ENCODE data around the gene TST.

The TST gene

DNA sequence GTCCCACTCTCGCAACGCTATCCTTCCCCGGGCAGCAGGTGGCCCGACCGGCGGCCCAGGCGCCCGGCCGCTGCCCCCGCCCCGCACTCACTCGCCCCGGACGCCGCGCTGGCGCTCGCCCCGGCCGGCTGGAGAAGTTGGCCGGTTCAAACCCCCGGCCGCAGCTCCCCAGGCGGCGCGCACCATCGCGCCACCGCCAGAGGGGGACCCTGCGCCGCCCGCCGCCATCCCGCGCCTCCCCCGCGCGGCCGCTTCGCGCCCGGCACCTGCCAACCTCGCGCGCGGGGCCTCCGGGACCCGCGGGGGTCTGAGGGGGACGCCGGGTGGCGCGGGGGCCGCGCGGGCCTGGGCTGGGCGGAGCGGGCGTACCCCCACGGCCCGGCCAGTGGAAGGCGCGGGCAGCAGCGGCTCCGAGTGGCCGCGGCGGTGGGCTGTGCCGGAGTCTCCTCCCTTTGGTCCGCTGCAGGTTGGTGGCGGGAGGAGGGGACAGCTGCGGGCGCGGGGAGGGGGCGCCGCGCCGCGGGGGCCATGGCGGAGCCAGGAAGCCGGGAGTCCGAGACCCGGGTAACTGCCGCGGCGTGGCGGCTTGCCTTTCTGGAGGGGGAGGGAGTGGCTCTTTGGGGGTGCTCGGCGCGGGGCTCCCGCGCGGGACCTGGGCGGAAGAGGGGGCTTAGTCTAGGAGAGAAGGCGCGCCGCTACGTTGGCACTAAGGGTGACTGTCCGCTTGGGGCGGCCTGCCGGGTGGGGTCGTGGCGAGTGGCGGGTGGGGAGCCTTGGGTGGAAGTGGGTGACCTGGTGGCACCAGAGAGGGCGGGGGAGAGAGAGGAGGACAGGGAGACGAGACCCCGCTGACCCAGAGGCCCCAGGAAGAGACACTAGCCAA, at the start of gene TST, which contains the start of gene MPST:
TSS of gene TST (minus strand) at position 139 of the 883 bp plus-strand sequence. CDS start 715 bp downstream, outside the sequence.
TSS of gene MPST (plus strand) at position 434 of the 883 bp plus-strand sequence. CDS start at position 529, 95 bp downstream.
- DNase-seq, result peak; percentile 49
- in situ Hi-C loops (cut with MboI; ENCODE audit: low pct_unique_long_range_greater_than_20kb, low sequenced_read_pairs), result no loop called here

DNA sequence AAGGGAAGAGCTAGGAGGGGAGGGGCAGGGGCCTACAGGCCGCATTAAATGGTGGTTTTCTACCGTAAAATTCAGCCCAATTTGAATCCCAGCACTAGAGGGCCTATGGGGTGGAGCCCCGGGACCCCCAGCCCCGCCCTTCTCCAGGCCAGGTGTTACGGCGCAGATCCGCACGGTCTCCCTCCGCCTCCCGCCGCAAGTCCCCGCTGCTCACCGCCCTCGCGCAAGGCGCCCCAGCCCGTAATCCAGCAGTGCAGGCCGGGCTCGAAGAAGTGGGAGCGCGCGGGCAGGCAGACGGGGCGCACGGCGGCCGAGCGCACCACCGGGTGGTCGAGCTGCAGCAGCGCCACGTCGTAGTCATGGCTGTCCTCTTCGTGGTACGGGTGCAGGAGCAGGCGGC, 49.6 kb upstream of the TST start:
- in situ Hi-C loops (cut with MboI; ENCODE audit: low pct_unique_long_range_greater_than_20kb, low sequenced_read_pairs), result no loop called here
- DNase-seq, result no peak

DNA sequence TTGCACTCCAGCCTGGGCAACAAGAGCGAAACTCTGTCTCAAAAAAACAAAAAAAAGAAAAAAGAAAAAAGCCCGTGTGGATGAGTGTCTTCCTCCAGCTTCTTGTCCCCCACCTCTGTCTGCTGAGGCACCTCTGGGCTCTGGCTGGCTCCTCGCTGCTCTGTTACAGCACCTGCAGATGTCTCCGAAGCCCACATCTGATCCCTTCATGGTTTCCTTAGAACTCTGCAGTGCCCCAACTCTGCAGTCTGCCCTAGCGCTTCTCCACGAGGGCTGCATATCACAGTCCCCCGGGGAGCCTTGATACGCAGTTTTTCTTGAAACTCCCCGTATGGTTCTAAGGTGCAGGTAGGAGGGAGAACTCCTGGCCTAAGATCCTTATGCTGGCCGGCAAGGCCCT, 48.2 kb upstream of the TST start:
- in situ Hi-C loops (cut with MboI; ENCODE audit: low pct_unique_long_range_greater_than_20kb, low sequenced_read_pairs), result no loop called here
- no peak for DNase-seq

DNA sequence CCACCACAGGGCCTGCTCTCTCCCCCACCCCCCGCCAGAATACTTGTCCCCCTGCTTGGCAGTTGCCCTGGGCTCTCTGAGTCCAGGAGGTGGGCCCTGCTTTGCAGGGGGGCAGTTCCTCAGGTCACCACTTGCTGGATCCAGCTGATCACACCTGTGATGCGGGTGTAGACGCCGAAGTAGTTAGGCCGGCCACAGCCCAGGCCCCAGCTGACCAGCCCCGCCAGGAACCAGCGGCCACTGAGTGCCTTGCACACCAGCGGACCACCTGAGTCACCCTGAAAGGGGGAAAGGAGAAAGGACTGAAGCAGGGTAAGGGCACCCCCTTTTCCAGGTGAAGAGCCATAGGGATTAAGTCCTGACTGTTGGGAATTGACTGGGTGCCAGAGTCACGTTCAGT, 46.7 kb upstream of the TST start:
- DNase-seq, result no peak
- in situ Hi-C loops (cut with MboI; ENCODE audit: low pct_unique_long_range_greater_than_20kb, low sequenced_read_pairs), result no loop called here

DNA sequence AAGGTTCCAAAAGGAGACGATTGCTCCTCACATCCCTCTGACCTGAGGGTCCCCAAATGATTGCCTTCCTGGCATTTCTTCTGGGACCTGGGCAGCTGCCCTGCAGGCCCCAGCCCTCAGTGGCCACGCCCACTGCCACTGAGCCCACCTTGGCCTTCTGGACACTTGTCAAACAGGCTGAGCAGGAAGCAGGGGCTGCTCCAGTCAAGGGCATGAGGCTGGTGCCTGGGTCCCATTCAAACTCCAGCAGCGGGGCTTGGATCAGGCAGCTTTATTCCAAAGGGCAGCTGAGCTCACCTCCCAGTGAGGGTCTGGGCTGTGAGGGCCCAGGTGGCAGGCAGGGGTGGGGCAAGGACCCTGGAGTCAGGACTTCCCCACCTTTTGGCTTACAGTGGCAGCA, 45.9 kb upstream of the TST start:
- no peak for DNase-seq
- in situ Hi-C loops (cut with MboI; ENCODE audit: low pct_unique_long_range_greater_than_20kb, low sequenced_read_pairs), result no loop called here

DNA sequence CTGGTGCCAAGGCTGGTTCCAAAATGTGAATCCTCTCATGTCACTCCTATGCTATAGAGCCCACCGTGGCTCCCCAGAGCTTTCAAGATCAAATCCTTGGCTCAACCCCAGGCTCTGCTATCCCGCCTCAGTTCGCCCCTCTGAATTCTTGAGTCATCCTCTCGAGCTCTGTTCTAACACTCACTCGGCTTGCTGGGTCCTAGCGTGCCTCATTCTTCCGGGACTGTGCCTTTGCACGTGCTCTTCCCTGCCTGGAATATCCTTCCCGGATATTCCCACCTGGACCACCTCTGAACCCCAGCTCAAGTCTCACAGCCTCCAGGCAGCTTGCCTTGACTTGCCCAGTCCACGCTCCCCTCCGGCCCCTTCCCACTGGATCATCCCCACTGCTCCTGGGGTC, 45.3 kb upstream of the TST start:
- DNase-seq, result no peak
- in situ Hi-C loops (cut with MboI; ENCODE audit: low pct_unique_long_range_greater_than_20kb, low sequenced_read_pairs), result no loop called here

DNA sequence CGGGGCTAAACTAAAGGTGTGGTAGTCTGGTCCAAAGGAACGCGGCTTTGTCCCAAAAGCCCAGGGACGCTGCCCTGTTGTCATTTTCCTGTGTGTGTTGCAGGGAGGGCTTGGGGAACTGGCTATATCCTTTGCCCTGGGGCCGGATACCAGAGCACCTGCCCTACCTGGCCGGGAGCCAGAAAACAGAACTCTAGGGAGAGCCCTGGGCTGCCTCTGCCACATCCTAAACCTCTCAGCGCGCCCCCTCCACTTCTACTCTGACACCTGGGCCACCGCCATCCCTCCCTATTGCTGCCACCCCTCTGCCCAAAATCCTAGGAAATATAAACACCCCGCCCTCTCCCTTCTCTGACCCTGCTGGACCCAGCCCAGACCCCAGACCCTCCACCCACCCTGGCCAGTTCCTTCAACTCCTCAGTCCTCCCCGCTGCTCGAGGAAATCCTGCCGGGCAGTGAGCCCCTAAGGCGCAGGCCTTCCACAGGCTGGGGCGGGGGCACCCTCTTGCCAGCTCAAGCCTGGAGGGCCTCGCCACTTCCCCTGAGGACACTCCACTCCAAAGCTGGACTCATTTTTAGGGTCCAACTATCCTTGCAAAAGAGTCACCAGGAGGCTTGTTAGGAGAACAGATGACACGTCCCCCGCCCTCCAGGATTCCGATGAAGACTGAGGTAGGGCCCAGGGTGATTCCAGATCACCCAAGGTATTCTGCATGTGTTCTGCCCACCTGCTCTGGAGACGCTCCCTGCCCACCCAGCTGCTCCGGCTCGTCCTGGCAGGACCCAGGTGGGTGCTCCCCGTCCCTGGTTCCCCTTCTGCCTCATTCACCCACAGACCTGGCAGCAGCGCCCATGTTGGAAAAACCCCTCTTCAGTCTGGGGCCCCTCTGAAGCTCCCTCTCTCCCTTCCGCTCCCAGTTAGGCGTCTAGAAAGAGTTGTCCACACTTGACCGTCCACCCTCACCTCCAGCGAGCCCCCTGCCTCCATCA, 44.5 kb upstream of the TST start:
- in situ Hi-C loops (cut with MboI; ENCODE audit: low pct_unique_long_range_greater_than_20kb, low sequenced_read_pairs), result no loop called here
- DNase-seq, result no peak

DNA sequence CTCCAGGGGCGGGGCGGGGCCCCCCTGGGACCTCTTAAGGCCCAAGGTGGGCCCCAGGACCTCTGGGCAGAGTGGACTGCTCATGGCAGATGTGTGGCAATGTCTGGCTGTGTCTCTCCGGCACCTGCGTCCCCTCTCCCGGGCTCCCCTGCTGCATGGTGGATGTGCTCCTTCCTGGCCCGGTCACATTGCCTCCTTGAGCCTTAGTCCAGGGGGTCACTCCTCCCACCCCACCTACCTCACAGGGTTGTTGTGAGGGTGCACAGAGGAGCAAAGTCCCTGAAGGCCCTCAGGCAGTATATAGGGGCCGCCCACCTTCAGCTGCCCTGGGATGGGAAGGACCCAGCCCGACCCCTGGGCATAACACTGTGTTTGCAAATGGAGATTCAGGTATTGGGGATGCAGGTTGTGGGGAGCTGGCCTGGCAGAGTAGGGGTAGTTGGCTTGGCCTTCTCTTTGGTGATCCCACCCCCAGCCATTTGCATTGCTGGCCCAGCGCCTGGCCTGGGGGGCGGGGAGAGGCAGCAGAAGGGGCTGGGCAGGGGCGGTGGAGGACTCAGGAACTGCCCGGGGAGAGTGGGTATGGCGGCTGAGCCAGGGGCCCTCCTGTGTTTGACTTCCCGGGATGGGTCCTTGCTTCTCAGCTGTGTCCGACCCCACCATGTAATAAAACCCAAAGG, 43.6 kb upstream of the TST start:
- in situ Hi-C loops (cut with MboI; ENCODE audit: low pct_unique_long_range_greater_than_20kb, low sequenced_read_pairs), result no loop called here
- no peak for DNase-seq

DNA sequence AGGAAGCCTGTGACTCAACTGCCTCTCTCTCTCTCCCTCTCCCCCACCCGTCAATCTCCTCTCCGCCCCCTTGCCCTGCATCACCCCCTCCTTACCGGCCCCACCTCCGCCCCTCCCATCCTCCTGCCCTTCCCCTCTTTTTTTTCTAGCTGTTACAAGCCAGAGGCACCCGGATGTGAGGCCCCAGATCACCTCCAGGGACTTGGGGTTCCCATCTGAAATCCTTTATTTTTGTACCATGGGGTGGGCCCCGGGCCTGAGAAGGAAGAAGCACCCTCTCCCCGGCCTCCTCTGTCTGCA, 43.1 kb upstream of the TST start:
- no peak for DNase-seq
- in situ Hi-C loops (cut with MboI; ENCODE audit: low pct_unique_long_range_greater_than_20kb, low sequenced_read_pairs), result no loop called here

DNA sequence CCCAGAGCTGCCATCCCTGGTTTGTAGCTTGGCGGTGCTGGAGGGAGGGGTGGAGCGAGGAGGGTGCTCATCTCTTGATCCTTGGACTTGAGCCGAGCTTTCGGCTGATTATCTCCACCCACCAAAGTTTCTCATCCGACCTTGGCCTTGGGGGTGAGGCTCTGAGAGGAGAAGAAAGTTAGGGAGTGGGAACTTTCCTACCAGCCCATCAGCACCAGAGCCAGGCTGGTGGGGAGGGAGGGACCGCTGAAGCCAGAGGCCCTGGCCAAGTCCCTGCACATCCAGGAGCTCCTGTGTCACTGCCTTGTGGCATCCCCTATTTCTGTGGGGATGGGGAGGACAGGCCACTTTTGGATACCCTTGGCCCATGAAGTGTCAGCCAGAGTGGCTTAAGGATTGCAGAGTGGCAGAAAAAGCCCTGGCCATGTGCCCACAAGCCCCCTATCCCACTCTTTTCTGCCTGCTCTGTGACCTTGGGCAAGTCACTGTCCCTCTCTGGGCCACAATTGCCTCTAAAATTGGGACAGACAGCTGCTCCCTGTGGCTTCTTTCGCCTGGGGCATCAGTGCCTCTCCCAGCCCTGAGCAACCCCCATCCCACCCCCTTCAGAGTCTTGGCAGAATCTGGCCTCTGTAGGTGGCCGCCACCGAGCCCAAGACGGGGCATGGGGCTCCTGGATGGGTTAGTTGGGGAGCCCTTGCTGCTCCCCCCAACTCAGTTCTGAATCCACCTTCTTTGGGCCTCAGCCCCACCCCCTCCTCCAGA, 42.5 kb upstream of the TST start:
- DNase-seq, result no peak
- in situ Hi-C loops (cut with MboI; ENCODE audit: low pct_unique_long_range_greater_than_20kb, low sequenced_read_pairs), result no loop called here

DNA sequence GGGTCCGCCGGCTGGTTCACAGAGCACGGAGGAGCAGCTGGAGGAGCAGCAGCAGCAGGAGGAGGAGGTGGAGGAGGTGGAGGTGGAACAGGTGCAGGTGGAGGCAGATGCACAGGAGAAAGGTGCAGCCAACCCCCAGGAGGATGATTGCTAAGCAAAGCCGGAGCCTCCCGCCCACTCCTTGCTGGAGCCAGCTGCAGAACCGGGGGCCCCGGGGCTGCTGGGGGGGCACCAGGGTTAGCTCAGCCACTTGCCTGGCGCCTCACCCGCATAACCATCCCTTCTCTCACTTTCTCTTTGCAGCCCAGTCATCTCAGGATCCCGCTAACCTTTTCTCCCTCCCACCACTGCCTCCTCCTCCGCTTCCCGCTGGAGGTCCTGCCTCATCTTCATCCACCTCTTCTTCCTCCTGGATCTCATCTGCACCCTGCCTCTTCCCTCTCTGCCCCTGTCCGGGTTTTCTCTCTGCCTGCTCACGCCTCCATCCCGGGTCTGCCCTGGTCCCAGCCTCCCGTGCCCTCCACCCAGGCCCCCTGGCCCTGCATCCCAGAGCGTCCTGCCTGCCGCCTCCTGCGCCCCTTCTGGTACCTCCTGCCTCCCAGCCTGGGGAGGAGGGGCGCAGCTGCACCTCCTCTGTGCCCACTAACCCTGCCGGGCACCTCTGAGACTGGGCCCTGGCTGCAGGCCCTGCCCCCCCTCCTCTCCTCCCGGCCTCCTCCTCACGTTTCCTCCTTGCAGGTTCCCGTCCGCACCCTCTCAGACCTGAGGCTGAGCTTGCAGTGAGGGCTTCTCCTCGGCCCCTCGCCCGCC, 41.8 kb upstream of the TST start:
- in situ Hi-C loops (cut with MboI; ENCODE audit: low pct_unique_long_range_greater_than_20kb, low sequenced_read_pairs), result no loop called here
- DNase-seq, result no peak

DNA sequence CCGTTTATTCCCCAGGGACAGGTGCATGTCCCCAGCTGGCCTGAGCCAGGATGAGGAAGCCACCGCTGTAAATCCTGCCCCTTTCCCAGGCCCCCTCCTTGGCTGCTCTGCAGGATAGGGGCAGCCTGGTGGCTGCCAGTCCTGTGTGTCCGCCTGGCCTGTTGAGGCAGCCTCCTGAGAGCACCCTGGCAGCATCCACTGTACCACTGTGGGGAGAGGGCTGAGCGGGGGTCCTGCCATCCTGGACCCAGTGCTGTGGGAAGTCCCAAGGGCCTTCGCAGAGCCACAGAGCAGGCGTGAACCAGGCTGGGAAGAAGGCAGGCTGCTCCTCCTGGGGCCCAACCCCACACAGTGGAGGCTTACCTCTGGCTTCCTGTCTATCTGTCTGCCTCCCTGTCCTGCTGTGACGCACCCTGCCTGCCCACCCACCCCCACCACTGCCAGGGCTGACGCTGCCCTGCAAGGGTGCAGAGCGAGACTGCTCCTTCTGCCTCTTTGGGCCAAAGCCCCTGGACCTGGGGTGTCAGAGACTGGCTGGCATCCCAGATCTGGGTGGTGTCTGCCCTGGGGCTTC, 40.7 kb upstream of the TST start:
- in situ Hi-C loops (cut with MboI; ENCODE audit: low pct_unique_long_range_greater_than_20kb, low sequenced_read_pairs), result no loop called here
- DNase-seq, result no peak

DNA sequence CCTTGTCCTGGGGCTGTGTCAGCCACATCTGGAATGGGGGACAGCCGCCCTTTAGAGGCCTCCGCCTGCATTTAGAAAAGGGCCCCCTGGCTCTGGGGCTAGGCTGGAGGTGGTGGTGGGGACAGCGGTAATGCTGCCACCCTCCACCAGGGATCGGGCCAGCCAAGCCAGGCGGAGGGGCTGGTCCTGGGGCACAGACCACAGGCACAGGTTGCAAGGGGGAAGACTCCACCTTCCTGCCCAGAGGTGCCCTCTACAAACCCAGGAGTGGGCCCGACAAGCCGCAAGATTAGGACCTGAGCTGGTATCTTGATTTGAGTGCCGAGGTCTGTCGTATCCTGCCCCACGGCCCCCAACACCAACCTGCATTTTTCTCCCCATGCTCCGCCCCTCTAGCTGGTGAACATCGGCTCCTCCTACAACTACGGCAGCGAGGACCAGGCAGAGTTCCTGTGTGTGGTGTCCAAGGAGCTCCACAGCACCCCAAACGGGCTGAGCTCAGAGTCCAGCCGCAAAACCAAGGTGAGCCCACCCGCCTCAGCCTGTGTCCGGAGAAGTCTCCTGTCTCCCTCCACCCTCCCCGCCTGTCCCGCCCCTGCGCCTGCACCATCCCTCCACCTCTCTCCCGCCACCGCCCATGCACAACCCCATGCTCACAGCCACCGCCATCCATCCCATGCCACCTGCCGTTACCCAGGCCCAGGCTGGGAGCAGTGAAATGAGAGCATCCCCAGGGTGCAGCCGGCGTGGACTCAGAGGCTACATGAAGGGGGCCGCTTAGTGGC, 39.9 kb upstream of the TST start:
- DNase-seq, result no peak
- in situ Hi-C loops (cut with MboI; ENCODE audit: low pct_unique_long_range_greater_than_20kb, low sequenced_read_pairs), result no loop called here

DNA sequence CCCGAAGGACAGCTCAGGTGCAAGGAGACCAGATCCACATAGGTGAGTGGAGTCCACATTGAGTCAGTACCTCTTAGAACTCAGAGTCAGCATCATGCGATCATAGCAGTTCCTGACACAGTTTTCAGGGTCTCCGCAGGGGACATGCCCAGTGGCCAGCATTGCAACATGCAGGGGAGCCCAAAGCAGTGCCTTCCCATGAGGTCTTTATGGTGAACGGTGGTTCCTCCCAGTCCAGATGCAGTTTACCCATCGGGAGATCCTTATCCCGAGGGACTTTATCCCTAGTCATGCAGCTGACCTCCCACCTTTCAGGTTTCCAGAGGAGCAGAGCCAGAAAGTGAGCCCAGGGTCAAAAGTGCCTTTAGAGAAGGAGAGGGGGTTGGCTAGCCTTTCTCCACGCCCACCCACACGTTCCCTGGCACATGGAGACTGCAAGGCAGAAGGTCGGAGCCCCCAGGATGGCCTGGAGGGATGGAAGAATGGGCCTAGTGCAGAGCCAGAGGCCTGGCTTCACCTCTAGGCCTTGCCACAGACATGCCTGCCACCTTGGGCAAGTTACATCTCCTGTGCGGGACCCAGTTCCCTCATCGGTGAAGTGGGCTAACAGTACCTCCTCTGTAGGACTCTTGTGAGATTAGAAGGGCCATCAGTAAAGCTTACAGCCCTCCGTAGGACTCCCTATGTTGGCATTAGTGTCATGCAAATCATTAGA, 38.7 kb upstream of the TST start:
- in situ Hi-C loops (cut with MboI; ENCODE audit: low pct_unique_long_range_greater_than_20kb, low sequenced_read_pairs), result no loop called here
- DNase-seq, result no peak

DNA sequence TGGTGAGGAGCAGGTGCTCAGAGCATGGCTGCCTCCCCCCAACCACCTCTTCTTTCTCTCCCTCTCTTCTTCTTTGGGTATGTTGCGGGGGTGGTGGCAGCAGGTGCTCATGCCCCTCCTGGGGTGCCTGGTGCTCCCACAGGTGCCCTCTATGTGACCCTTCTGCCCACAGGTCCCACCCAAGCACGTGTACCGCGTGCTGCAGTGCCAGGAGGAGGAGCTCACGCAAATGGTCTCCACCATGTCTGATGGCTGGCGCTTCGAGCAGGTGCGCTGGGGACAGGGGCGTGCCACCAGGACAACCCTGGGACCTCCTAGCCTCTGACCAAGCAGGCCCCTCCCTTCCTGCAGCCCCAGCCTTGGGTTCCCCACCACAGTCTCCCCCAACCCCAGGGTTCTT, 38.0 kb upstream of the TST start:
- in situ Hi-C loops (cut with MboI; ENCODE audit: low pct_unique_long_range_greater_than_20kb, low sequenced_read_pairs), result no loop called here
- DNase-seq, result no peak

DNA sequence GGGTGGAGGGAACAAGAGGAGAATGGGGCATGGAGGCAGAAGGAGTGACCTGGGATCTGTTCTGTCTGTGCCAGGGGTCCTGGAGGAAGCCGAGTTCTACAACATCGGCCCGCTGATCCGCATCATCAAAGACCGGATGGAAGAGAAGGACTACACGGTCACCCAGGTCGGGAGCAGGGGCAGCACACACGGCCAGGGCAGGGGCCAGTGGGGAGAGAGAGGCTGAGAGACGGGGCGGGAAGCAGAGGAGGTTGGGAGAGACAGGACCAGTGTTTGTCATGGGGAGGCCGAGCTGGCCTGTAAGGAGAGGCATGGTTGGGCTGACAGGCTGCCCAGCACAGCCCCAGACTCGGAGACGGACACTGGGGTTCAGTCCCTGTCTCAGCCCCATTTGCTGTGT, 37.0 kb upstream of the TST start:
- in situ Hi-C loops (cut with MboI; ENCODE audit: low pct_unique_long_range_greater_than_20kb, low sequenced_read_pairs), result no loop called here
- no peak for DNase-seq
